ENCODE data around the gene GBP1. TPM values are rescaled to one million over a fixed set of nuclear protein-coding genes. Genes with fewer than 3 reads are reported as not detected.

GBP1 gene, protein sequence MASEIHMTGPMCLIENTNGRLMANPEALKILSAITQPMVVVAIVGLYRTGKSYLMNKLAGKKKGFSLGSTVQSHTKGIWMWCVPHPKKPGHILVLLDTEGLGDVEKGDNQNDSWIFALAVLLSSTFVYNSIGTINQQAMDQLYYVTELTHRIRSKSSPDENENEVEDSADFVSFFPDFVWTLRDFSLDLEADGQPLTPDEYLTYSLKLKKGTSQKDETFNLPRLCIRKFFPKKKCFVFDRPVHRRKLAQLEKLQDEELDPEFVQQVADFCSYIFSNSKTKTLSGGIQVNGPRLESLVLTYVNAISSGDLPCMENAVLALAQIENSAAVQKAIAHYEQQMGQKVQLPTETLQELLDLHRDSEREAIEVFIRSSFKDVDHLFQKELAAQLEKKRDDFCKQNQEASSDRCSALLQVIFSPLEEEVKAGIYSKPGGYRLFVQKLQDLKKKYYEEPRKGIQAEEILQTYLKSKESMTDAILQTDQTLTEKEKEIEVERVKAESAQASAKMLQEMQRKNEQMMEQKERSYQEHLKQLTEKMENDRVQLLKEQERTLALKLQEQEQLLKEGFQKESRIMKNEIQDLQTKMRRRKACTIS
- total RNA-seq (35.7 and 45.6 TPM in 2 replicates), polyA plus RNA-seq (48.1 and 74.2 TPM in 2 replicates), polyA minus RNA-seq (ENCODE audit: low replicate concordance) (16.9 and 29.5 TPM in 2 replicates)
- polyA plus RNA-seq (2012), result 36.5 and 61.8 TPM in 2 replicates

DNA sequence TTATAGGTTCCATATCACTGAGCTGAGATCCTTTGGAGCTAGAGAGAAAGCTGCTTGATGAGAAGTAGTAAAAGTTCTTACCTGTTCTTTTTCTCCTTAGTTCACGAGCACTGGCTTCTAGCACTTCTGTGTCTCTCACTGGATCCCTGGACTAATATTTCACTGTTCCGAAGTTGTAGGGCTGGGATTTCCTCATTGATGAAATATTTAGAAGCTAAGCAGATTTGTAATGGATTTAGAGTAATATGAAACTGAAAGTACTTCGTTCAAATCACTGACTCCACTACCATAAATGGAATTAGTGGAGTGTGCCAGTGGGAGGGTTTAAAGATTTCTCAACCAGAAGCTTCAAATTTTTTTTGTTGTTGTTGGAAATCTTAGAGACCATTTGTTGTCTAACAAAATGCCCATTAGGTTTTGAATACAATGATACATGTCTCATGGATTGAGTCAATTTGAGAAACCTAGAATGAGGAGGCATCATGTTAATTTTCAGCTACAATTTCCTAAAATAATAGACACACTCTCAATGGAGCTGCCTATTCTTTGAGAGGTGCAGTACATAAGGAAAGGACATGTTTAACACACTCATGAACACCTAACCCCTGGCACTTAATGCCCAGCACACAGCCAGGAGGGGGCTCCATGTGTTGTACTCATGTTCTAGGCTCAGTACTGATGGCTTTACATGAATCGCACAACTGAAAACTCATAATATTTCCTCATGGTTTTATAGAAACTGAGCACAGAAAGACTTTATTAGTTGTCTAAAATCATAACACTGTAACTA, at the start of gene GBP1:
Gene GBP1 (minus strand): TSS at position 130 of the 790 bp plus-strand sequence. CDS start 1,974 bp downstream, outside the sequence.
- Histone ChIP-seq H3K9me3 (ENCODE audit: control insufficient read depth, insufficient read depth, low read depth, low read length) (no peaks in the 10 kb centered on the region), H3K27ac (ENCODE audit: insufficient read depth, low read length) (peak within 1 kb of the TSS; percentile 76), H2AFZ (ENCODE audit: low read length) (peak within 1 kb of the TSS; percentile 94), H3K27me3 (ENCODE audit: control insufficient read depth, insufficient read depth, low read length) (no peaks in the 10 kb centered on the region), H3K4me2 (ENCODE audit: extremely low read depth, insufficient read depth, low read length) (peak within 1 kb of the TSS; percentile 92), H3K9ac (ENCODE audit: insufficient read depth, low read length) (peak within 1 kb of the TSS; percentile 51), H3K4me1 (ENCODE audit: control insufficient read depth, extremely low read depth, insufficient read depth, low read length) (peaks cover 3% of the 10 kb centered on the region), H4K20me1 (ENCODE audit: control insufficient read depth, extremely low read depth, insufficient read depth, low read length) (no peaks in the 10 kb centered on the region), H3K79me2 (ENCODE audit: control insufficient read depth, insufficient read depth, low read length) (peaks cover 8% of the 10 kb centered on the region), H3K36me3 (ENCODE audit: control insufficient read depth, insufficient read depth, low read length) (no peaks in the 10 kb centered on the region), H3K4me3 (replicated peaks in 1 of 4; ENCODE audit: control extremely low read depth in 1 of 4, insufficient read depth in 1 of 4, low read depth in 3 of 4, low read length in 4 of 4) (peak within 1 kb of the TSS; percentile 40 to 97 (median 63))
- TF ChIP-seq, protein P1, sequence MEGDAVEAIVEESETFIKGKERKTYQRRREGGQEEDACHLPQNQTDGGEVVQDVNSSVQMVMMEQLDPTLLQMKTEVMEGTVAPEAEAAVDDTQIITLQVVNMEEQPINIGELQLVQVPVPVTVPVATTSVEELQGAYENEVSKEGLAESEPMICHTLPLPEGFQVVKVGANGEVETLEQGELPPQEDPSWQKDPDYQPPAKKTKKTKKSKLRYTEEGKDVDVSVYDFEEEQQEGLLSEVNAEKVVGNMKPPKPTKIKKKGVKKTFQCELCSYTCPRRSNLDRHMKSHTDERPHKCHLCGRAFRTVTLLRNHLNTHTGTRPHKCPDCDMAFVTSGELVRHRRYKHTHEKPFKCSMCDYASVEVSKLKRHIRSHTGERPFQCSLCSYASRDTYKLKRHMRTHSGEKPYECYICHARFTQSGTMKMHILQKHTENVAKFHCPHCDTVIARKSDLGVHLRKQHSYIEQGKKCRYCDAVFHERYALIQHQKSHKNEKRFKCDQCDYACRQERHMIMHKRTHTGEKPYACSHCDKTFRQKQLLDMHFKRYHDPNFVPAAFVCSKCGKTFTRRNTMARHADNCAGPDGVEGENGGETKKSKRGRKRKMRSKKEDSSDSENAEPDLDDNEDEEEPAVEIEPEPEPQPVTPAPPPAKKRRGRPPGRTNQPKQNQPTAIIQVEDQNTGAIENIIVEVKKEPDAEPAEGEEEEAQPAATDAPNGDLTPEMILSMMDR (conservative IDR thresholded peaks at IDR 0.05 in 1 of 2, IDR thresholded peaks at IDR 0.05 in 1 of 2; ENCODE audit: low read depth in 1 of 2, low read length in 2 of 2), result no peak
- no peak for TF ChIP-seq EZH2 (IDR thresholded peaks at IDR 0.05; ENCODE audit: low read length, missing control alignments)
- peak; percentile 88 to 96 for DNase-seq (ENCODE audit: low read depth in 2 of 2)

GRCh38 chr1:89114662-89115061, 49.7 kb upstream of the GBP1 start:
- H3K4me1 ChIP-seq (ENCODE audit: control insufficient read depth, extremely low read depth, insufficient read depth, low read length), result no peaks in the 10 kb centered on the region
- H3K9ac ChIP-seq (ENCODE audit: insufficient read depth, low read length), result no peak overlapping the region
- H4K20me1 ChIP-seq (ENCODE audit: control insufficient read depth, extremely low read depth, insufficient read depth, low read length), result no peaks in the 10 kb centered on the region
- H3K9me3 ChIP-seq (ENCODE audit: control insufficient read depth, insufficient read depth, low read depth, low read length), result no peaks in the 10 kb centered on the region
- H3K4me3 ChIP-seq (replicated peaks in 1 of 4; ENCODE audit: control extremely low read depth in 1 of 4, insufficient read depth in 1 of 4, low read depth in 3 of 4, low read length in 4 of 4), result no peak overlapping the region
- H2AFZ ChIP-seq (ENCODE audit: low read length), result no peak overlapping the region
- DNase-seq (ENCODE audit: low read depth in 2 of 2), result no peak
- H3K79me2 ChIP-seq (ENCODE audit: control insufficient read depth, insufficient read depth, low read length), result no peaks in the 10 kb centered on the region
- no peak overlapping the region for H3K27ac ChIP-seq (ENCODE audit: insufficient read depth, low read length)
- peaks cover 2% of the 10 kb centered on the region for H3K36me3 ChIP-seq (ENCODE audit: control insufficient read depth, insufficient read depth, low read length)
- H3K27me3 ChIP-seq (ENCODE audit: control insufficient read depth, insufficient read depth, low read length), result no peaks in the 10 kb centered on the region
- H3K4me2 ChIP-seq (ENCODE audit: extremely low read depth, insufficient read depth, low read length), result no peak overlapping the region
- TF ChIP-seq, protein P1 (conservative IDR thresholded peaks at IDR 0.05 in 1 of 2, IDR thresholded peaks at IDR 0.05 in 1 of 2; ENCODE audit: low read depth in 1 of 2, low read length in 2 of 2), result no peak
- no peak for TF ChIP-seq EZH2 (IDR thresholded peaks at IDR 0.05; ENCODE audit: low read length, missing control alignments)
